HCT116 (cell line): ENCODE measurements around the gene ATP8A2.

Experiments used
- CTCF ChIP-seq, 3 experiments: fragments of 200-600 bp in 1 of 3; sonication (generic) in 1 of 3; IDR thresholded peaks in 2 of 3; conservative IDR thresholded peaks in 1 of 3; 2 replicates each; pipeline ENCODE4 v1.5.1; 2012 to 2017; ENCODE audit warnings: low read depth in 2 of 3, low read length in 2 of 3, antibody characterized with exemption in 1 of 3, borderline replicate concordance in 1 of 3, control low read depth in 1 of 3, mild to moderate bottlenecking in 1 of 3, mixed read lengths in 1 of 3, mixed run types in 1 of 3, moderate library complexity in 1 of 3; ENCODE audit not compliant: insufficient read depth in 1 of 3
- ELF1 ChIP-seq: IDR thresholded peaks from 2 replicates; pipeline ENCODE4 v1.6.1; 2012; ENCODE audit warnings: low read depth, borderline replicate concordance
- EZH2 ChIP-seq: fragments of 200-600 bp; sonication (generic); IDR thresholded peaks from 2 replicates; pipeline ENCODE4 v1.6.1; 2017; ENCODE audit warnings: antibody characterized with exemption, mixed run types
- MAX ChIP-seq: IDR thresholded peaks from 2 replicates; pipeline ENCODE4 v1.6.1; 2012
- POLR2A ChIP-seq: IDR thresholded peaks from 2 replicates; pipeline ENCODE4 v1.7.0; 2011; ENCODE audit warnings: borderline replicate concordance; ENCODE audit not compliant: insufficient read depth, insufficient read length; ENCODE audit errors: extremely low read depth
- POLR2AphosphoS5 ChIP-seq: IDR thresholded peaks from 2 replicates; pipeline ENCODE4 v1.6.1; 2011; ENCODE audit warnings: mild to moderate bottlenecking, low read depth, low read length, moderate library complexity
- RAD21 ChIP-seq: IDR thresholded peaks from 2 replicates; pipeline ENCODE4 v1.6.1; 2012; ENCODE audit warnings: low read depth, mild to moderate bottlenecking
- REST ChIP-seq: IDR thresholded peaks from 2 replicates; pipeline ENCODE4 v1.6.1; 2012; ENCODE audit warnings: low read depth
- ZBTB33 ChIP-seq: IDR thresholded peaks from 2 replicates; pipeline ENCODE4 v1.6.1; 2011; ENCODE audit warnings: mild to moderate bottlenecking, low read length, moderate library complexity; ENCODE audit not compliant: insufficient replicate concordance; ENCODE audit errors: extremely low read depth

DNA sequence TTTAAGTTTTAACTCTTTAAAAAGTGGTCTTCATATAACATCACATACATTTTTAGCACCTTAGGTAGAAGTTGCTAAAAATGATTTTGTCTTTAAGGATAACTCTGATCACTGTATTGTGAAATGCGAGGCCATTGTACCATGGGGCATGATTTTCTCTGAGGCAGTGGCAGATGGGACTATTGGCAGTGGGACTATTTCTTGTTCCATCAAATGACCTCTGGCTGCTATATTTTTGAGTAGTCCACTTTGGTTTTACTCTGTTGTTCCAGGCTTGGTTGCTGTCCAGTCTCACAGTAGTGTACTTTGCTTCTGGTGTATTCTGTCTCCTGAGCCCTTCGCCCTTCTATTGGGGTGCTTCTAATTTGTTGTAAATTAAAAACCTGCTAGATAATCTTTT lies 156.5 kb downstream of the ATP8A2 start:
- TF ChIP-seq ZBTB33 = no peak
- no peak for TF ChIP-seq CTCF (IDR thresholded peaks at IDR 0.05 in 2 of 3, conservative IDR thresholded peaks at IDR 0.05 in 1 of 3; ENCODE audit: borderline replicate concordance in 1 of 3, insufficient read depth in 1 of 3, low read depth in 2 of 3, low read length in 2 of 3)
- TF ChIP-seq RAD21 = no peak
- TF ChIP-seq POLR2A = no peak
- no peak for TF ChIP-seq EZH2
- no peak for TF ChIP-seq REST
- TF ChIP-seq MAX = no peak
- TF ChIP-seq ELF1 = no peak
- TF ChIP-seq POLR2AphosphoS5 = no peak
